HepG2 (cell line): ENCODE data around the gene SRXN1. TPM values are rescaled to one million over a fixed set of nuclear protein-coding genes. Genes with fewer than 3 reads are reported as not detected.

Experiments used
- AGO1 ChIP-seq: fragments of 200-400 bp; formaldehyde crosslinking; IDR thresholded peaks from 2 replicates; pipeline ENCODE4 v1.6.1; 2017; ENCODE audit warnings: mild to moderate bottlenecking, low read depth, low read length, moderate library complexity; ENCODE audit not compliant: poor library complexity, severe bottlenecking
- ARID5B ChIP-seq: IDR thresholded peaks from 2 replicates; pipeline ENCODE4 v1.4.0; 2020; ENCODE audit warnings: mild to moderate bottlenecking, missing genetic modification reagents
- CHD2 ChIP-seq: IDR thresholded peaks from 2 replicates; pipeline ENCODE4 v1.6.1; 2011; ENCODE audit warnings: low read depth, low read length, improper control_type of control experiment
- ERF ChIP-seq: IDR thresholded peaks from 2 replicates; pipeline ENCODE4 v1.6.1; 2018; ENCODE audit warnings: missing biosample characterization, missing genetic modification reagents
- GATA4 ChIP-seq: sonication (generic); IDR thresholded peaks from 2 replicates; pipeline ENCODE4 v1.6.1; 2016; ENCODE audit warnings: antibody characterized with exemption, low read depth, borderline replicate concordance
- HDAC6 ChIP-seq: fragments of 200-600 bp; sonication (generic); IDR thresholded peaks from 2 replicates; pipeline ENCODE4 v1.7.0; 2017; ENCODE audit warnings: mild to moderate bottlenecking, antibody characterized with exemption, low read length, low read depth
- MAFF ChIP-seq: IDR thresholded peaks from 2 replicates; pipeline ENCODE4 v1.6.1; 2011; ENCODE audit warnings: low read depth, low read length, improper control_type of control experiment
- MBNL3 ChIP-seq: fragments of 250-450 bp; sonication (Bioruptor Pico); conservative IDR thresholded peaks from 2 replicates; pipeline ENCODE4 v1.8.0; 2022; ENCODE audit warnings: mild to moderate bottlenecking, inconsistent platforms
- PCBP2 ChIP-seq: fragments of 200-400 bp; formaldehyde crosslinking; optimal IDR thresholded peaks from 2 replicates; pipeline ENCODE3; 2018; ENCODE audit warnings: low read length, low read depth; ENCODE audit not compliant: poor library complexity, severe bottlenecking
- SOX6 ChIP-seq, 2 experiments: fragments of 450-650 bp in 1 of 2; sonication (generic) in 1 of 2; formaldehyde crosslinking in 1 of 2; IDR thresholded peaks; 2 replicates each; pipeline versions ENCODE4 v1.4.0 to v1.6.1; 2017 to 2020; ENCODE audit warnings: antibody characterized with exemption in 1 of 2, mild to moderate bottlenecking in 1 of 2, missing genetic modification reagents in 1 of 2
- STAG1 ChIP-seq: sonication (generic); formaldehyde crosslinking; IDR thresholded peaks from 2 replicates; pipeline ENCODE4 v1.4.0; 2020; ENCODE audit warnings: missing genetic modification reagents
- ZBTB34 ChIP-seq: sonication (generic); formaldehyde crosslinking; IDR thresholded peaks from 2 replicates; pipeline ENCODE4 v1.8.0; 2022; ENCODE audit warnings: mild to moderate bottlenecking, missing genetic modification reagents
- ZMAT5 ChIP-seq: sonication (generic); formaldehyde crosslinking; IDR thresholded peaks from 2 replicates; pipeline ENCODE4 v1.5.0; 2020; ENCODE audit warnings: mild to moderate bottlenecking, low read depth, missing genetic modification reagents, borderline replicate concordance
- ZNF20 ChIP-seq: sonication (generic); formaldehyde crosslinking; IDR thresholded peaks from 2 replicates; pipeline ENCODE4 v1.4.0; 2020; ENCODE audit warnings: mild to moderate bottlenecking, moderate library complexity, missing genetic modification reagents
- ZNF207 ChIP-seq: fragments of 450-650 bp; IDR thresholded peaks from 2 replicates; pipeline ENCODE4 v1.6.1; 2016; ENCODE audit warnings: antibody characterized with exemption, borderline replicate concordance
- ZNF280B ChIP-seq: sonication (generic); formaldehyde crosslinking; IDR thresholded peaks from 2 replicates; pipeline ENCODE4 v1.5.0; 2020; ENCODE audit warnings: missing genetic modification reagents, mild to moderate bottlenecking, borderline replicate concordance
- ZNF569 ChIP-seq: sonication (generic); formaldehyde crosslinking; IDR thresholded peaks from 2 replicates; pipeline ENCODE4 v1.5.0; 2020; ENCODE audit warnings: mild to moderate bottlenecking, missing genetic modification reagents, moderate library complexity, borderline replicate concordance
- ZNF800 ChIP-seq: sonication (generic); formaldehyde crosslinking; IDR thresholded peaks from 2 replicates; pipeline ENCODE4 v1.4.0; 2020; ENCODE audit warnings: missing genetic modification reagents
- ZSCAN9 ChIP-seq: IDR thresholded peaks from 2 replicates; pipeline ENCODE4 v1.6.1; 2016; ENCODE audit warnings: borderline replicate concordance
- polyA plus RNA-seq, 8 experiments: library from polyadenylated mRNA; depleted of rRNA in 3 of 8; stranded (reverse) in 7 of 8; unstranded in 1 of 8; fragments of >200 nt; fragmentation: Illumina TruSeq in 4 of 8; extraction: Trizol in 4 of 8; gene quantifications; 2 replicates each; pipeline versions ENCODE4 v1.2.1 to v1.2.3, GENCODE V29; 2011 to 2016; ENCODE audit warnings: low read depth in 4 of 8, missing spikeins in 1 of 8, mixed read lengths in 1 of 8; ENCODE audit not compliant: insufficient read depth in 1 of 8
- total RNA-seq, 5 experiments: library from RNA; depleted of rRNA; stranded (reverse); fragments of >200 nt; fragmentation: Illumina TruSeq; extraction: Trizol; gene quantifications; 2 replicates each; pipeline ENCODE4 v1.2.3, GENCODE V29; 2016; ENCODE audit warnings: low read depth in 1 of 5

The SRXN1 gene
- total and polyA plus RNA-seq, 2 of the 13 experiments (the other 11 are each of a cell fraction or from before 2014, with no cell fraction given), result 29.9 to 87.7 TPM

GRCh38 chr20:642398-643174 lies 10.4 kb downstream of the SRXN1 start (continued):
- TF ChIP-seq MAFF (peak; percentile 52), ZNF800 (peak; percentile 54; the same call in 1 of the 2 replicates), ARID5B (CRISPR knock-in tag) (peak; percentile 76), ZNF20 (CRISPR knock-in tag) (no peak), HDAC6 (no peak), ZNF569 (CRISPR knock-in tag) (no peak), CHD2 (no peak), MBNL3 (CRISPR knock-in tag) (no peak), ZBTB34 (CRISPR knock-in tag) (no peak), ZNF207 (no peak), ZNF280B (CRISPR knock-in tag) (peak; percentile 41; the same call in 1 of the 2 replicates), STAG1 (CRISPR knock-in tag) (no peak), ZMAT5 (CRISPR knock-in tag) (no peak), PCBP2 (no peak), SOX6 (IDR thresholded peaks at IDR 0.05) (no peak), SOX6 (CRISPR knock-in tag; IDR thresholded peaks at IDR 0.05) (no peak), GATA4 (no peak), ZSCAN9 (no peak), AGO1 (no peak), ERF (CRISPR knock-in tag) (peak; percentile 49; the same call in 1 of the 2 replicates)
